Cardiac septum (tissue), 1 donor: ENCODE results near the gene ACTA1. TPM values are rescaled to one million over a fixed set of nuclear protein-coding genes. Genes with fewer than 3 reads are reported as not detected.

Experiments used
- DNase-seq: peaks from one replicate; pipeline ENCODE4 v3.0.0-alpha.2; 2020; ENCODE audit warnings: low spot score
- intact Hi-C: fragments of 100-400 bp; cut with DNase I; formaldehyde crosslinking; loops from one replicate; pipeline ENCODE4 v1.14.0; 2022
- total RNA-seq: library from RNA; stranded (reverse); fragmentation: NEBNext Ultra II Directional; extraction: Animal tissue kit (Norgen Biotek cat#: 25700); gene quantifications from one replicate; pipeline ENCODE4 v1.2.1, GENCODE V29; 2021
- donor health status: DM: no; HTN: no; CAD: no.

The ACTA1 gene
- total RNA-seq, 1 donor from 2014 or later = 14,709 TPM

DNA sequence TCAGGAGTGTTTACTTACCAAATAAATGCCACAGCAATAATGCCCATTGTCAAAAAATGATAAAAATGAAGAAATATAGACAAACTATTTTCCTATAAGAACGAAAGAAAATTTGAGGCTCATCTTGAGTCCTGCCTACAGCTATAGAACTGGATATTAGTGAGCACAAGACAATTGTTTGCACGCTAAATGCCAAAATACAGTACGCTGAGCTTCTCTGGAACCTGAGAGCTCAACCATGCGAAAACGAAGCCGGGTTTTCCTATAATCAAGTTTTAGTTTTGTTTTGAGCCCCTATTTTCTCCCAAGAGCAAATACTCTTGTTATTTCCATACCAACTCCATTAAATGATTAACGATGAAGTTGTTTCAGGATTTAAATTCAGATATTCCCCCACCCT lies 49.1 kb downstream of the ACTA1 start:
- no peak for DNase-seq
- intact Hi-C loops = no loop called here

DNA sequence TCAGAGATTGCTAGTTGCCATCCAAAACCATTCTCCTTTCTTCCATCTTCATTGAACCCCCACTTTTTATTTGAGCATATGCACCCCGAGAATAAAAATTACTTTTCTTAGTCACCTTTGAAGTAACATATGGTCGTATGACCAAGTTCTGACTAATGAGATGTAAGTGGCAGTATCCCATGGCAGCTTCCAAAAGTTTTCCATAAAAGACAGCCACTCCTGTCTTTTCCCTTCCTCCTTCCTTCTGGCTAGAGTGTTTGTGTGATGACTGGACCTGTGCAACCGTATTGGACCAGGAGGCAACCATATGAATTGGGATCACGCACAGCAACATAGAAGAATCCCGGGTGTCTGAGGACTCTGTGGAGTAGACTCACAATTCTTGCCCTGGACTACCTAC lies 49.9 kb downstream of the ACTA1 start:
- no peak for DNase-seq
- intact Hi-C loops = no loop called here

DNA sequence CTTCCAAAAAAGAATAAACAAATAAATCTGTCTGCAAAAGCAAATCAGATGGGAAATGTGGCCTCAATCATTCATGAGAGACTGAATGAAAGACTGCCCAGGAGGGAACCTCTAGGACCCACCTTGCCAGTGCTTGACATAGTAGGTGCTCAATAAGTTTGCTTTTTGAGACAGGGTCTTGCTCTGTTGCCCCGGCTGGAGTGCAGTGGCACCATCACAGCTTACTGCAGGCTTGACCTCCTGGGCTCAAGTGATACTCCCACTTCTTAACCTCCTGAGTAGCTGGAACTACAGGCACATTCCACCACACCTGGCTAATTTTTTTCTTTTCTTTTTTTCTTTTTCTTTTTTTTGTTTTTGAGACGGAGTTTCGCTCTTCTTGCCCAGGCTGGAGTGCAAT lies 50.7 kb downstream of the ACTA1 start:
- intact Hi-C loops = no loop called here
- no peak for DNase-seq

Other genes starting within 250 kb of the ACTA1 start
- 124 TPM for gene RAB4A, start 163.0 kb downstream of the ACTA1 start, total RNA-seq
- gene CCSAP, start 91.0 kb downstream of the ACTA1 start, total RNA-seq = 5.6 TPM
- 24.5 TPM for gene NUP133, start 74.2 kb upstream of the ACTA1 start, total RNA-seq
- gene ABCB10, start 124.6 kb upstream of the ACTA1 start, total RNA-seq = 11.0 TPM
- gene TAF5L, start 192.0 kb upstream of the ACTA1 start, total RNA-seq = 12.5 TPM
- gene URB2, start 192.2 kb upstream of the ACTA1 start, total RNA-seq = 5.5 TPM